Breast epithelium (tissue), 3 donors: ENCODE measurements around the gene PIGB.

Experiments
- CTCF ChIP-seq, 3 donors: fragments of 450-650 bp; IDR thresholded peaks; one replicate each; pipeline ENCODE4 v1.5.1; 2016 to 2017; ENCODE audit warnings: antibody characterized with exemption in 3 of 3, mild to moderate bottlenecking in 3 of 3, moderate library complexity in 3 of 3
- POLR2A ChIP-seq: fragments of 450-650 bp; IDR thresholded peaks from one replicate; pipeline ENCODE4 v1.6.1; 2016; ENCODE audit warnings: antibody characterized with exemption, mild to moderate bottlenecking, moderate library complexity
- POLR2AphosphoS5 ChIP-seq, 3 donors: sonication (generic); formaldehyde crosslinking; IDR thresholded peaks; one replicate each; pipeline ENCODE4 v1.6.1; 2017; ENCODE audit warnings: antibody characterized with exemption in 3 of 3

GRCh38 chr15:55279746-55280351 is 39.2 kb upstream of the PIGB start:
- TF ChIP-seq CTCF (IDR thresholded peaks at IDR 0.05): no peak
- no peak for TF ChIP-seq POLR2A
- TF ChIP-seq POLR2AphosphoS5 (IDR thresholded peaks at IDR 0.05): no peak
